ENCODE data around the gene XK. TPM values are rescaled to one million over a fixed set of nuclear protein-coding genes. Genes with fewer than 3 reads are reported as not detected.

Gene XK
- total and polyA plus RNA-seq, 9 of the 15 experiments (the other 6 are each of a cell fraction or from before 2014, with no cell fraction given), result 4.0 to 21.6 (median 11.6) TPM

- TF ChIP-seq ZNF318 (IDR thresholded peaks at IDR 0.05; ENCODE audit: borderline replicate concordance in 1 of 2, low read depth in 1 of 2), result no peak
- TF ChIP-seq SRSF3 (IDR thresholded peaks at IDR 0.05; ENCODE audit: insufficient read depth, low read length), result no peak
Measured at GRCh38 chrX:37712458-37712857, 26.9 kb downstream of the XK start (continued).

Data from K562 (cell line).